Mesenchymal stem cell (in vitro differentiated cells and primary cell): Measurements from ENCODE around the gene DOCK2.
"Not testable (repeated sequence)": the region's sequence is repeated elsewhere in the genome, so short reads cannot be mapped to it uniquely, and the experiment has no call there.

ENCODE experiments used
- DNase-seq: peaks from one replicate; pipeline ENCODE4 v3.0.0-alpha.2; 2013
- H2AFZ ChIP-seq: one replicate; pipeline ENCODE4 v1.6.1; 2013; ENCODE audit warnings: low read depth, mild to moderate bottlenecking, control low read depth, inconsistent platforms, low read length, moderate library complexity
- H2AK5ac ChIP-seq: 2 replicates; pipeline ENCODE4 v1.6.1; 2013; ENCODE audit warnings: low read length, moderate library complexity, mild to moderate bottlenecking, inconsistent platforms; ENCODE audit not compliant: severe bottlenecking
- H2BK120ac ChIP-seq: one replicate; pipeline ENCODE4 v1.6.1; 2013; ENCODE audit warnings: low read depth, mild to moderate bottlenecking, inconsistent platforms, low read length, moderate library complexity
- H2BK12ac ChIP-seq, 2 experiments: one replicate each; pipeline ENCODE4 v1.6.1; 2013; ENCODE audit warnings: inconsistent platforms in 2 of 2, low read length in 2 of 2, mild to moderate bottlenecking in 2 of 2, moderate library complexity in 2 of 2, control low read depth in 1 of 2
- H2BK15ac ChIP-seq: one replicate; pipeline ENCODE4 v1.6.1; 2013; ENCODE audit warnings: mild to moderate bottlenecking, low read depth, inconsistent platforms; ENCODE audit not compliant: poor library complexity, severe bottlenecking
- H2BK5ac ChIP-seq: 2 replicates; pipeline ENCODE4 v1.6.1; 2013; ENCODE audit warnings: low read depth, mild to moderate bottlenecking, low read length, control low read depth, inconsistent platforms; ENCODE audit not compliant: poor library complexity, severe bottlenecking
- H3K14ac ChIP-seq, 2 experiments: one replicate each; pipeline ENCODE4 v1.6.1; 2013; ENCODE audit warnings: inconsistent platforms in 2 of 2, low read length in 2 of 2, control low read depth in 1 of 2, mild to moderate bottlenecking in 1 of 2, moderate library complexity in 1 of 2
- H3K18ac ChIP-seq, 2 experiments: one replicate each; pipeline ENCODE4 v1.6.1; 2013; ENCODE audit warnings: inconsistent platforms in 2 of 2, low read length in 2 of 2, control low read depth in 1 of 2, low read depth in 1 of 2, mild to moderate bottlenecking in 1 of 2
- H3K23ac ChIP-seq, 2 experiments: one replicate each; pipeline ENCODE4 v1.6.1; 2013; ENCODE audit warnings: inconsistent platforms in 2 of 2, low read length in 2 of 2, mild to moderate bottlenecking in 2 of 2, moderate library complexity in 2 of 2, control low read depth in 1 of 2
- H3K27ac ChIP-seq: 2 replicates; pipeline ENCODE4 v1.5.1; 2013; ENCODE audit warnings: mild to moderate bottlenecking, moderate library complexity, low read length, control low read depth, inconsistent platforms; ENCODE audit not compliant: poor library complexity, severe bottlenecking
- H3K27me3 ChIP-seq, 2 experiments: 2 replicates each; pipeline versions ENCODE4 v1.6.1 to v1.7.0; 2013; ENCODE audit warnings: low read length in 2 of 2, mild to moderate bottlenecking in 2 of 2, moderate library complexity in 2 of 2, control low read depth in 1 of 2, inconsistent platforms in 1 of 2; ENCODE audit not compliant: control insufficient read depth in 1 of 2, insufficient read depth in 1 of 2
- H3K36me3 ChIP-seq, 2 experiments: 2 replicates each; pipeline versions ENCODE4 v1.6.1 to v1.7.0; 2013; ENCODE audit warnings: low read length in 2 of 2, control low read depth in 1 of 2, inconsistent platforms in 1 of 2, low read depth in 1 of 2, mild to moderate bottlenecking in 1 of 2; ENCODE audit not compliant: insufficient read depth in 2 of 2, control insufficient read depth in 1 of 2
- H3K4ac ChIP-seq, 2 experiments: one replicate each; pipeline ENCODE4 v1.6.1; 2013; ENCODE audit warnings: inconsistent platforms in 2 of 2, low read length in 2 of 2, mild to moderate bottlenecking in 2 of 2, moderate library complexity in 2 of 2, control low read depth in 1 of 2, low read depth in 1 of 2
- H3K4me1 ChIP-seq: 2 replicates; pipeline ENCODE4 v1.6.1; 2013; ENCODE audit warnings: low read depth, low read length, control low read depth; ENCODE audit not compliant: control insufficient read depth, insufficient read depth
- H3K4me2 ChIP-seq: 2 replicates; pipeline ENCODE4 v1.6.1; 2013; ENCODE audit warnings: low read length, mild to moderate bottlenecking, inconsistent platforms; ENCODE audit not compliant: poor library complexity, severe bottlenecking
- H3K4me3 ChIP-seq, 2 experiments: 2 replicates each; pipeline versions ENCODE4 v1.5.1 to v1.7.0; 2013; ENCODE audit warnings: low read length in 2 of 2, mild to moderate bottlenecking in 2 of 2, control low read depth in 1 of 2, low read depth in 1 of 2; ENCODE audit not compliant: insufficient read depth in 1 of 2
- H3K79me1 ChIP-seq: replicated peaks from 2 replicates; pipeline ENCODE4 v1.6.1; 2013; ENCODE audit warnings: mild to moderate bottlenecking, control low read depth, low read length, inconsistent platforms; ENCODE audit not compliant: poor library complexity, severe bottlenecking
- H3K9ac ChIP-seq: 2 replicates; pipeline ENCODE4 v1.7.0; 2013; ENCODE audit warnings: mild to moderate bottlenecking, low read length, moderate library complexity
- H3K9me3 ChIP-seq: 2 replicates; pipeline ENCODE4 v1.7.0; 2013; ENCODE audit warnings: mild to moderate bottlenecking, low read length; ENCODE audit not compliant: control insufficient read depth
- H4K8ac ChIP-seq: one replicate; pipeline ENCODE4 v1.6.1; 2013; ENCODE audit warnings: inconsistent platforms, mild to moderate bottlenecking, low read length, moderate library complexity
- H4K91ac ChIP-seq: one replicate; pipeline ENCODE4 v1.6.1; 2013; ENCODE audit warnings: mild to moderate bottlenecking, low read length, inconsistent platforms
- WGBS: methylation state at CpG from one replicate; pipeline ENCODE4 v1.1.7; 2013; ENCODE audit warnings: mixed read lengths; 5-methylcytosine and 5-hydroxymethylcytosine counted together

Gene DOCK2

GRCh38 chr5:169724303-169725087, 87.4 kb downstream of the DOCK2 start:
- Histone ChIP-seq H3K4ac (no peak overlapping the region), H3K4me2 (no peak overlapping the region)

GRCh38 chr5:169725665-169726064, 88.6 kb downstream of the DOCK2 start:
- H3K23ac ChIP-seq, H3K36me3 ChIP-seq, H2AK5ac ChIP-seq, H2BK12ac ChIP-seq, H3K4ac ChIP-seq, DNase-seq, H3K27ac ChIP-seq, H3K27me3 ChIP-seq, H2AFZ ChIP-seq, H4K8ac ChIP-seq, H3K4me1 ChIP-seq, H4K91ac ChIP-seq, H3K9ac ChIP-seq, H2BK120ac ChIP-seq, H3K4me2 ChIP-seq, H3K79me1 ChIP-seq, H2BK15ac ChIP-seq, H3K14ac ChIP-seq, H3K9me3 ChIP-seq, H2BK5ac ChIP-seq, H3K18ac ChIP-seq, H3K4me3 ChIP-seq: not testable (repeated sequence)
- WGBS: 93% methylated on average over 3 of the region's 4 CpGs

More at GRCh38 chr5:169724303-169725087, 87.4 kb downstream of the DOCK2 start:
- peaks cover 5% of the 10 kb centered on the region for H3K9me3 ChIP-seq
- H3K79me1 ChIP-seq: no peaks in the 10 kb centered on the region
- no peak overlapping the region for H4K91ac ChIP-seq
- no peak overlapping the region for H2AK5ac ChIP-seq
- no peak for DNase-seq
- H2BK15ac ChIP-seq: no peak overlapping the region
- 95% methylated on average over 9 of the region's 10 CpGs for WGBS
- no peak overlapping the region for H3K4me3 ChIP-seq
- no peaks in the 10 kb centered on the region for H3K4me1 ChIP-seq
- H3K14ac ChIP-seq: no peak overlapping the region
- H3K36me3 ChIP-seq: no peaks in the 10 kb centered on the region
- no peak overlapping the region for H3K18ac ChIP-seq
- no peak overlapping the region for H4K8ac ChIP-seq
- no peak overlapping the region for H3K27ac ChIP-seq
- no peak overlapping the region for H2BK120ac ChIP-seq
- no peaks in the 10 kb centered on the region for H3K27me3 ChIP-seq
- no peak overlapping the region for H3K9ac ChIP-seq
- H2BK12ac ChIP-seq: no peak overlapping the region
- H3K23ac ChIP-seq: peak overlapping the region in 1 of 2 experiments; percentile 19
- H2BK5ac ChIP-seq: no peak overlapping the region
- H2AFZ ChIP-seq: no peak overlapping the region

GRCh38 chr5:169728418-169728817, 91.3 kb downstream of the DOCK2 start:
- Histone ChIP-seq H2BK15ac (no peak overlapping the region), H4K8ac (no peak overlapping the region), H3K4me2 (no peak overlapping the region), H4K91ac (no peak overlapping the region), H2AK5ac (no peak overlapping the region), H3K4me3 (no peak overlapping the region), H2BK5ac (no peak overlapping the region), H3K79me1 (no peaks in the 10 kb centered on the region), H2BK12ac (no peak overlapping the region), H3K14ac (no peak overlapping the region), H3K27ac (no peak overlapping the region), H3K36me3 (no peaks in the 10 kb centered on the region), H3K9me3 (no peaks in the 10 kb centered on the region), H3K9ac (no peak overlapping the region), H2AFZ (no peak overlapping the region), H3K4ac (no peak overlapping the region), H2BK120ac (no peak overlapping the region), H3K4me1 (no peaks in the 10 kb centered on the region), H3K23ac (no peak overlapping the region), H3K18ac (peak overlapping the region in 1 of 2 experiments; percentile 17), H3K27me3 (no peaks in the 10 kb centered on the region)
- 100% methylated on average over 1 of the region's 1 CpG for WGBS
- no peak for DNase-seq

- H3K9ac ChIP-seq: no peak overlapping the region
- no peaks in the 10 kb centered on the region for H3K79me1 ChIP-seq
- H3K4me3 ChIP-seq: no peak overlapping the region
- no peak overlapping the region for H4K8ac ChIP-seq
- no peak overlapping the region for H3K18ac ChIP-seq
- peaks cover 2% of the 10 kb centered on the region for H3K9me3 ChIP-seq
- no peak overlapping the region for H2BK12ac ChIP-seq
- H3K14ac ChIP-seq: no peak overlapping the region
- H4K91ac ChIP-seq: no peak overlapping the region
- no peaks in the 10 kb centered on the region for H3K4me1 ChIP-seq
- H3K4ac ChIP-seq: no peak overlapping the region
- WGBS: 96% methylated on average over 4 of the region's 6 CpGs
- no peak overlapping the region for H2AK5ac ChIP-seq
- H2BK15ac ChIP-seq: no peak overlapping the region
- H2AFZ ChIP-seq: no peak overlapping the region
- H3K27me3 ChIP-seq: no peaks in the 10 kb centered on the region
- no peak for DNase-seq
- no peak overlapping the region for H3K23ac ChIP-seq
- H3K36me3 ChIP-seq: no peaks in the 10 kb centered on the region
- no peak overlapping the region for H3K4me2 ChIP-seq
- H2BK5ac ChIP-seq: no peak overlapping the region
- H3K27ac ChIP-seq: no peak overlapping the region
- H2BK120ac ChIP-seq: no peak overlapping the region
Observed at GRCh38 chr5:169731221-169731620, 94.1 kb downstream of the DOCK2 start.
